Activated naive CD4-positive, alpha-beta T cell treated with anti-CD3 and anti-CD28 coated beads, Interleukin-2, amount 50 U/mL, for 72 hours (primary cell): ENCODE measurements around the gene RIC3. TPM values are rescaled to one million over a fixed set of nuclear protein-coding genes. Genes with fewer than 3 reads are reported as not detected.
A peak's percentile ranks its signal among the peaks of the same experiment; 100 is the strongest.

Experiments used
- ATAC-seq, 2 donors: fragments of 150-1000 bp; cut with Tn5 transposase; 2 replicates each; pipeline ENCODE4 v1.10.0; 2021; ENCODE audit warnings: mild to moderate bottlenecking in 2 of 2, moderate library complexity in 2 of 2
- DNase-seq, 2 donors: peaks; one replicate each; pipeline ENCODE4 v3.0.0; 2021 to 2022; ENCODE audit warnings: low spot score in 2 of 2
- H3K27ac Mint-ChIP-seq, 2 donors: one replicate each; pipeline ENCODE4 v1.8.0; 2022; ENCODE audit warnings: mild to moderate bottlenecking in 2 of 2, mixed read lengths in 2 of 2
- H3K36me3 Mint-ChIP-seq, 2 donors: one replicate each; pipeline ENCODE4 v1.8.0; 2022; ENCODE audit warnings: mixed read lengths in 2 of 2
- H3K9me3 Mint-ChIP-seq, 2 donors: one replicate each; pipeline ENCODE4 v1.8.0; 2022; ENCODE audit warnings: mixed read lengths in 2 of 2
- total RNA-seq, 2 donors: library from RNA; stranded (reverse); gene quantifications; one replicate each; pipeline ENCODE4 v1.2.3, GENCODE V29; 2022

The RIC3 gene, protein sequence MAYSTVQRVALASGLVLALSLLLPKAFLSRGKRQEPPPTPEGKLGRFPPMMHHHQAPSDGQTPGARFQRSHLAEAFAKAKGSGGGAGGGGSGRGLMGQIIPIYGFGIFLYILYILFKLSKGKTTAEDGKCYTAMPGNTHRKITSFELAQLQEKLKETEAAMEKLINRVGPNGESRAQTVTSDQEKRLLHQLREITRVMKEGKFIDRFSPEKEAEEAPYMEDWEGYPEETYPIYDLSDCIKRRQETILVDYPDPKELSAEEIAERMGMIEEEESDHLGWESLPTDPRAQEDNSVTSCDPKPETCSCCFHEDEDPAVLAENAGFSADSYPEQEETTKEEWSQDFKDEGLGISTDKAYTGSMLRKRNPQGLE
- total RNA-seq, result 10 to 100 TPM; 12.1 to 19.7 TPM

GRCh38 chr11:8168485-8169257, at the start of gene RIC3:
RIC3 (minus strand) TSS chr11:8169025; CDS start chr11:8168989, 36 bp downstream.
- ATAC-seq (peak; percentile 85 to 87), DNase-seq (peak; percentile 57 to 60)
- H3K36me3 Mint-ChIP-seq, result peaks cover 32 to 40% of the 10 kb centered on the region in 2 donors
- H3K9me3 Mint-ChIP-seq, result peaks cover 0 to 4% of the 10 kb centered on the region in 2 donors
- H3K27ac Mint-ChIP-seq, result peak within 1 kb of the TSS; percentile 85 to 87

DNA sequence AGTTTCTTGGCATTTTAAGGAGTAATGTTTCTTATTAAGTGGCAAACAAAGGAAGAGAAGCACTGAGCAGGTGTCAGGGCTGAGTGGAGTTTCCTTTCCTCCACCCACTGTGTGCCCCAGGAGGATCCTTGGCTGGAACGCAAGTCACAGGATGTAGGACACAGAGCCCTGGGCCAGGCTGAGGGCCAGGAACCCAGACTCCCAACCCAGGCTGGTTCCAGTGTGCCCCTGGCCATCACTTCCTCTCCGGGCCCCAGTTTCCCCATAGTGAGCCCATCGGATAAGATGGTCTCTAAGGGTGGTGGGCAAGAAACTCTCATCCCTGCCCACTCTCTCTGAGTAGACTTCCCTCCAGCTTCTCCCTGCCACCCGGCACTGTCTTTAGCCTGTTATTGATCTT, 49.6 kb upstream of the RIC3 start:
- DNase-seq (no peak), ATAC-seq (no peak)
- H3K27ac Mint-ChIP-seq, result no peak overlapping the region
- H3K36me3 Mint-ChIP-seq, result no peaks in the 10 kb centered on the region
- H3K9me3 Mint-ChIP-seq, result no peaks in the 10 kb centered on the region

DNA sequence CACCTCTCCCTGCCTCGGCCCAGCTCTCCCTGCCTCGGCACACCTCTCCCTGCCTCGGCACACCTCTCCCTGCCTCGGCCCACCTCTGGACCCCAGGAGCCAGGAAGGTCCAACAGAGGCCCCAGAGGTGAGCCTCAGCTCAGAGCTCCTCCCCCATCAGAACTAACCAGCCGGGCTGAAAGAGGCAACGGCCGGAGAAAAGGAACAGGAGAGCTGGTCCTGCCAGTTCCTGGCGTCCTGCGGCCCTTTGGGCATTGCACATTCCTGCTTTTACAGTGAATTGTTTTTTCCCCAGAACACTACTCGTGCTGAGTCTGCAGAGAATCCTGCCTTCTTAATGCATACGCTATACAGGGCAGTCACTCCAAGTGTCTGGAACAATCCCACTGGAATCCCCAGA, 49.1 kb upstream of the RIC3 start:
- no peak overlapping the region for H3K27ac Mint-ChIP-seq
- H3K9me3 Mint-ChIP-seq, result no peaks in the 10 kb centered on the region
- no peak for DNase-seq
- no peak for ATAC-seq
- no peaks in the 10 kb centered on the region for H3K36me3 Mint-ChIP-seq

GRCh38 chr11:8217136-8217535, 48.3 kb upstream of the RIC3 start:
- no peaks in the 10 kb centered on the region for H3K36me3 Mint-ChIP-seq

GRCh38 chr11:8213376-8213775, 44.6 kb upstream of the RIC3 start:
- Mint-ChIP-seq H3K27ac (no peak overlapping the region), H3K36me3 (no peaks in the 10 kb centered on the region), H3K9me3 (no peaks in the 10 kb centered on the region)
- DNase-seq (no peak), ATAC-seq (no peak)

More at GRCh38 chr11:8217136-8217535, 48.3 kb upstream of the RIC3 start:
- ATAC-seq (no peak), DNase-seq (no peak)
- no peak overlapping the region for H3K27ac Mint-ChIP-seq
- H3K9me3 Mint-ChIP-seq, result no peaks in the 10 kb centered on the region

DNA sequence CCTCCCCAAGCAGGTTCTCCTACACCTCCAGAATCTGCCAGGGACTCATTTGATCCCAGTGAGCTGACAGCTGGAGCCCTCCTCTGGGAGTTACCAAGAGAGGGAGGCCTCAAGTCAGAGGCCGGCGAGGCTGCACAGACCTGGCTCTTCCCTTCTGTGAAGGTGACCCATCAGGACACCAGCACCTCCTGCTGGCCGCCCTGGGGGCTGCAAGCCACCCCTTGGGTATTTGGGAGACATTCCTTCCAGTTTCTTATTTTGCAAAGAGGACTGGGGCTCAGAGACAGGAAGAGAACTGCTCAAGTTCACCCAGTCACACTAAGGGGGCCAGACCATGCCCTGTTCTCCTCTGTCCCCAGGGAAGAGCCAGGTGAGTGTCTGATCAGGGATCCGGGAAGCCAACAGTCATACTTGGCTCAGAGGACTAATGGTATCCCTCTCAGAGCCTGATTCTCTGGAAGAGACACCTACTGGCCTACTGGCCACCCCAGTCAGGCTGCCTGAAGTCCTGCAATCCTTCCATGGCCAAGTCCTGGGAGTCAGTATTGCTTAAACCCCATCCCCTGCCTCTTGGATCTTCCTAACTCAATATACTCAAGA, 40.5 kb upstream of the RIC3 start:
- H3K36me3 Mint-ChIP-seq, result no peaks in the 10 kb centered on the region
- DNase-seq (peak in 1 of 2 donors; percentile 64), ATAC-seq (peak in 1 of 2 donors; percentile 38)
- no peak overlapping the region for H3K27ac Mint-ChIP-seq
- no peaks in the 10 kb centered on the region for H3K9me3 Mint-ChIP-seq

DNA sequence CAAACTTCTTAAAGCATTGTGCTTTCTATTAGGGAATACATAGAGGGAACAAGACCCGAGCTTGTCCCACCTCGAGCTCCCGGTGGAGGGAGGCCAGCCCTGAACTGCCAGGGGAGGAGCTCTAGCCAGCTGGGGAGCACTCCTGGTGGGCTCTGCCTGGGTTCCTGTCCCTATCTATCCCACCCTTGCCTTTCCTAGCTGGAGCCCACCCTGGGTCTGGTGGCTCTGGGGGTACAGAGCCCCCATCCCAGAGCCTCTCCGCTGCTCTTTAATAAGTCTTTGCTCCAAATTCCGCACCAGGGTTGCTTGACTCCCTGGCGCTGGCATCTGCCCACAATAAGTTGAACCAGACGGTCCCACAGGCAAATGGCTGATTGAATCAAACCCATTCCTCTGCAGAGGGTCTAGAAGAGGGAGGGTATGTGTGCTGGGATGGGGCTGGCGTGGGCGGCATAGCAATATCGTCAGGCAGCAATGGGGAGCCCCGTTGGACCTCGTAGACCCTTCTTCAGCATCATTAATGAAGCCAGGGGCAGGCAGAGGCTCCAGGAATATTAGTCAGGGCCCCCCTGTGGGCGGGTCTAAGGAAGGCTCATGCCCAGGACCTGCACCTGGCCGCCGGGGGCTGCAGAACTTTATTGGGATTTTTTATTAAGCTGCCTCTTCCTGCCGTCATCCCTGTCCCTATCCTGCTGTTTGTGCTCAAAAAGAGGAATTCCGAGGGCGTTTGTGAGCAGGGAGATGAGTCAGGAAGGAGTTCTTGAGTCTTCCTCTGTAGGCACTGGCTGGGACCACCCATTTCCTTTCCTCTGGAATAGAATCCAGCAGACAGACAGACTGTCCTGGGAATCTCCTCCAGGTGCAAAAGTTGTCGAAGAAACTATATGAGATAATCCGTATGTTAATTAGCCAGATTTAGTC, 38.5 kb upstream of the RIC3 start:
- ATAC-seq, result no peak
- Mint-ChIP-seq H3K27ac (no peak overlapping the region), H3K9me3 (no peaks in the 10 kb centered on the region), H3K36me3 (no peaks in the 10 kb centered on the region)
- peak in 1 of 2 donors; percentile 26 for DNase-seq

DNA sequence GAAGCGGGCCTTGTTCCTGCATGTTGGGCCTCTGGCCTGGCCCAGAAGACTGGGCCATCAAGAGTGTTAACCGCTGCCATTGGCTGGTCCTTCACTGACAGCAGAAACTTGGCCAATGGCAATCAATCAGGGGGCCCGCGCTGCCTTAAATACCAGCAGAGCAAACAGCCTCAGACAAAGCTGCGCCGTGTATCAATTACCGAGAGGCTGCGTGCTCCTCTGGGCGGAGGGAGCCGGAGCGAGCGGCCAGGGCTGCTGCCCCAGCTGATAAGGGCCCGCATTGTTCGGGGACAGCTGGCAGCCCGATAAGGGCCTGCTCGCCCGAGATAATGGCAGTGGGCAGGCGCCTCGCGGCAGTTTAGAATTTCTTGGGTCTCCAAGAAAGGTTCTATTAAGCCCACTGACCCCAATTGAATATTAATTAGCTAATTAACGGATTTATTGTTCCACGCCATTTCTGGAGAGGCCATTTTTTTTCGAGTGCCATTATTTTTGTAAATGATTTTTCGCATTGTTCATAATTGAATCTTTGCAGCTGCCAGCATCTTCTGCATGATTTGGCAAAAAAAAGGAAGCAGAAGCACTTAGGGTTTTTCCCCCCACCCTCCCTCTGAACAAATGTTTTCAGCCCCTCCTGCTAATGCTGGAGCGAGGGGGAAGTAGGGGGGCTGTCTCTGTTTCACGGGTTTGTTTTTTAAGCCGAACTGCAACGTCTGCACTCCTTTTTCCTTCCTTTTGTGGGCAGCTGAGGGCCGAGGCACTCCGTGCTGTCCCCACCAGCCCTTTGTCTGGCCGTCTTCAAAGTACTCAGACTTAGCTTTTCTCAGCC, 37.6 kb upstream of the RIC3 start:
- ATAC-seq, result no peak
- no peaks in the 10 kb centered on the region for H3K9me3 Mint-ChIP-seq

GRCh38 chr11:8205566-8205965, 36.7 kb upstream of the RIC3 start:
- no peak for ATAC-seq
- Mint-ChIP-seq H3K36me3 (no peaks in the 10 kb centered on the region), H3K9me3 (no peaks in the 10 kb centered on the region), H3K27ac (no peak overlapping the region)
- DNase-seq, result peak in 1 of 2 donors; percentile 23

More for the DNA sequence above, 37.6 kb upstream of the RIC3 start:
- H3K27ac Mint-ChIP-seq, result no peak overlapping the region
- no peaks in the 10 kb centered on the region for H3K36me3 Mint-ChIP-seq
- peak in 1 of 2 donors; percentile 23 for DNase-seq

DNA sequence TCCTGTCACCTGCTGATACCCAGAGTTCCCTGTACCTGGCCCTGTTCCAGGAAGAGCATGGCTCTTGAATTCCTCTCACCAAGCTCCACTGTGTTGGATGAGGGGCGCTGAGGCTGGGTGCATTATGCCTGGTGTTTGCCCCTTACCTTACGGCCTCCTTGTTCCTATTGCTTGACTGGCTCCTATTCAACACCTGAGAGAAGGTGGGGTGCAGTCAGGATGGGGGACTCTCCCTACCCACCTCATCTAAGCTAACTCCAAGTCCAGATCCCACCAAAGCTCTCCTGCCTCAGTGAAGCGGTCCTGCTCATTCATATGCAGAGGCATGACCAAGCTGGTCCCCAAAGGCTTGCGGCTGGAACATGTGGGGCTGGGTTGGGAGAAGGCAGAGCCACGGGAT, 35.8 kb upstream of the RIC3 start:
- Mint-ChIP-seq H3K9me3 (no peaks in the 10 kb centered on the region), H3K27ac (no peak overlapping the region), H3K36me3 (no peaks in the 10 kb centered on the region)
- DNase-seq (peak in 1 of 2 donors; percentile 7), ATAC-seq (no peak)

- Mint-ChIP-seq H3K9me3 (no peaks in the 10 kb centered on the region), H3K36me3 (no peaks in the 10 kb centered on the region), H3K27ac (no peak overlapping the region)
- DNase-seq (peak in 1 of 2 donors; percentile 6), ATAC-seq (no peak)
Observed at GRCh38 chr11:8204025-8204424, 35.2 kb upstream of the RIC3 start.

DNA sequence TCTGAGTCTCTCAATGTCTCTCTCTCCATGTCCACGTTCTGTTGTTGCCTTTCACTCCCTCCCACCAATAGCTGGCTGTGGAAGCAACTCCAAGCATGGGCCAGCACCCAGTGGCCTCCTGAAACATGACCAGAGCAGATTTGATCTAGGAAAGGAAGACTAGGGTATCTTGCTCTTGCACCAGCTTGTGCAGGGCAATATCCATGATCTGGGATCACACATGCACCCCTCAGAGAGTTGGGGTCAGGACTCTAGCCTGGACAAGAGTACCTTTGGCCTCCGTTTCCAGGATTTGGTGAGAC, 34.5 kb upstream of the RIC3 start:
- H3K36me3 Mint-ChIP-seq, result no peaks in the 10 kb centered on the region
- no peak for ATAC-seq
- DNase-seq, result peak in 1 of 2 donors; percentile 6
- H3K9me3 Mint-ChIP-seq, result no peaks in the 10 kb centered on the region
- no peak overlapping the region for H3K27ac Mint-ChIP-seq

- DNase-seq (peak in 1 of 2 donors; percentile 11), ATAC-seq (no peak)
- Mint-ChIP-seq H3K9me3 (no peaks in the 10 kb centered on the region), H3K36me3 (no peaks in the 10 kb centered on the region), H3K27ac (no peak overlapping the region)
Observed at GRCh38 chr11:8202516-8203413, 33.9 kb upstream of the RIC3 start.

- Mint-ChIP-seq H3K27ac (no peak overlapping the region), H3K36me3 (no peaks in the 10 kb centered on the region), H3K9me3 (no peaks in the 10 kb centered on the region)
- ATAC-seq, result no peak
- peak in 1 of 2 donors; percentile 6 for DNase-seq
Observed at GRCh38 chr11:8201644-8202365, 33.0 kb upstream of the RIC3 start.
